ENCODE results near the gene SUGP1. TPM values are rescaled to one million over a fixed set of nuclear protein-coding genes. Genes with fewer than 3 reads are reported as not detected.

The SUGP1 gene
- total RNA-seq, 1 donor from 2014 or later, result 79.8 TPM

GRCh38 chr19:19278315-19278714 is 42.0 kb downstream of the SUGP1 start:
- peaks cover 10% of the 10 kb centered on the region for H3K27me3 Mint-ChIP-seq (ENCODE audit: insufficient read depth)
- H3K9me3 Mint-ChIP-seq, result no peaks in the 10 kb centered on the region
- H3K4me1 Mint-ChIP-seq (ENCODE audit: low read depth), result no peaks in the 10 kb centered on the region
- no peak overlapping the region for H3K4me3 Mint-ChIP-seq
- no peak for DNase-seq (ENCODE audit: low spot score)
- peaks cover 27% of the 10 kb centered on the region for H3K36me3 Mint-ChIP-seq (ENCODE audit: low read depth)
- intact Hi-C loops (cut with micrococcal nuclease), result no loop called here
- no peak overlapping the region for H3K27ac Mint-ChIP-seq

- intact Hi-C loops (cut with micrococcal nuclease), result no loop called here
- peaks cover 30% of the 10 kb centered on the region for H3K36me3 Mint-ChIP-seq (ENCODE audit: low read depth)
- DNase-seq (ENCODE audit: low spot score), result no peak
- H3K9me3 Mint-ChIP-seq, result no peaks in the 10 kb centered on the region
- H3K4me1 Mint-ChIP-seq (ENCODE audit: low read depth), result no peaks in the 10 kb centered on the region
- H3K27me3 Mint-ChIP-seq (ENCODE audit: insufficient read depth), result peaks cover 18% of the 10 kb centered on the region
- no peak overlapping the region for H3K4me3 Mint-ChIP-seq
- no peak overlapping the region for H3K27ac Mint-ChIP-seq
Measured at GRCh38 chr19:19276851-19277250, 43.5 kb downstream of the SUGP1 start.

- no peaks in the 10 kb centered on the region for H3K9me3 Mint-ChIP-seq
- intact Hi-C loops (cut with micrococcal nuclease), result no loop called here
Measured at GRCh38 chr19:19276386-19276785, 43.9 kb downstream of the SUGP1 start.

GRCh38 chr19:19274716-19275565 is 45.4 kb downstream of the SUGP1 start:
- DNase-seq (ENCODE audit: low spot score), result no peak
- no peaks in the 10 kb centered on the region for H3K9me3 Mint-ChIP-seq
- H3K27me3 Mint-ChIP-seq (ENCODE audit: insufficient read depth), result peaks cover 21% of the 10 kb centered on the region
- H3K27ac Mint-ChIP-seq, result no peak overlapping the region
- no peak overlapping the region for H3K4me3 Mint-ChIP-seq
- intact Hi-C loops (cut with micrococcal nuclease), result no loop called here
- H3K4me1 Mint-ChIP-seq (ENCODE audit: low read depth), result no peaks in the 10 kb centered on the region
- peaks cover 21% of the 10 kb centered on the region for H3K36me3 Mint-ChIP-seq (ENCODE audit: low read depth)

More at GRCh38 chr19:19276386-19276785, 43.9 kb downstream of the SUGP1 start:
- Mint-ChIP-seq H3K4me1 (ENCODE audit: low read depth) (no peaks in the 10 kb centered on the region), H3K4me3 (no peak overlapping the region), H3K27me3 (ENCODE audit: insufficient read depth) (peaks cover 20% of the 10 kb centered on the region), H3K27ac (no peak overlapping the region), H3K36me3 (ENCODE audit: low read depth) (peaks cover 27% of the 10 kb centered on the region)
- no peak for DNase-seq (ENCODE audit: low spot score)

- peaks cover 21% of the 10 kb centered on the region for H3K36me3 Mint-ChIP-seq (ENCODE audit: low read depth)
- no peaks in the 10 kb centered on the region for H3K4me1 Mint-ChIP-seq (ENCODE audit: low read depth)
- intact Hi-C loops (cut with micrococcal nuclease), result no loop called here
- DNase-seq (ENCODE audit: low spot score), result no peak
- no peaks in the 10 kb centered on the region for H3K9me3 Mint-ChIP-seq
- peaks cover 21% of the 10 kb centered on the region for H3K27me3 Mint-ChIP-seq (ENCODE audit: insufficient read depth)
- H3K27ac Mint-ChIP-seq, result no peak overlapping the region
- no peak overlapping the region for H3K4me3 Mint-ChIP-seq
Measured at GRCh38 chr19:19274146-19274545, 46.2 kb downstream of the SUGP1 start.

GRCh38 chr19:19271828-19272599 is 48.3 kb downstream of the SUGP1 start:
- Mint-ChIP-seq H3K27me3 (ENCODE audit: insufficient read depth) (peaks cover 24% of the 10 kb centered on the region), H3K36me3 (ENCODE audit: low read depth) (peaks cover 11% of the 10 kb centered on the region), H3K4me1 (ENCODE audit: low read depth) (no peaks in the 10 kb centered on the region), H3K9me3 (no peaks in the 10 kb centered on the region), H3K4me3 (no peak overlapping the region), H3K27ac (no peak overlapping the region)
- intact Hi-C loops (cut with micrococcal nuclease), result no loop called here
- no peak for DNase-seq (ENCODE audit: low spot score)

- no peak for DNase-seq (ENCODE audit: low spot score)
- H3K9me3 Mint-ChIP-seq, result no peaks in the 10 kb centered on the region
- no peak overlapping the region for H3K27ac Mint-ChIP-seq
- intact Hi-C loops (cut with micrococcal nuclease), result no loop called here
- peaks cover 10% of the 10 kb centered on the region for H3K36me3 Mint-ChIP-seq (ENCODE audit: low read depth)
- H3K4me1 Mint-ChIP-seq (ENCODE audit: low read depth), result no peaks in the 10 kb centered on the region
- H3K4me3 Mint-ChIP-seq, result no peak overlapping the region
- peaks cover 25% of the 10 kb centered on the region for H3K27me3 Mint-ChIP-seq (ENCODE audit: insufficient read depth)
Measured at GRCh38 chr19:19270749-19271571, 49.3 kb downstream of the SUGP1 start.

GRCh38 chr19:19269952-19270694 is 50.2 kb downstream of the SUGP1 start:
- H3K27ac Mint-ChIP-seq, result no peak overlapping the region
- H3K27me3 Mint-ChIP-seq (ENCODE audit: insufficient read depth), result peaks cover 31% of the 10 kb centered on the region
- no peaks in the 10 kb centered on the region for H3K4me1 Mint-ChIP-seq (ENCODE audit: low read depth)
- no peak overlapping the region for H3K4me3 Mint-ChIP-seq
- H3K36me3 Mint-ChIP-seq (ENCODE audit: low read depth), result peaks cover 10% of the 10 kb centered on the region
- no peaks in the 10 kb centered on the region for H3K9me3 Mint-ChIP-seq
- intact Hi-C loops (cut with micrococcal nuclease), result no loop called here
- DNase-seq (ENCODE audit: low spot score), result no peak

- Mint-ChIP-seq H3K27me3 (ENCODE audit: insufficient read depth) (peaks cover 30% of the 10 kb centered on the region), H3K4me1 (ENCODE audit: low read depth) (no peaks in the 10 kb centered on the region), H3K9me3 (no peaks in the 10 kb centered on the region), H3K36me3 (ENCODE audit: low read depth) (peaks cover 6% of the 10 kb centered on the region), H3K4me3 (no peak overlapping the region), H3K27ac (no peak overlapping the region)
- no peak for DNase-seq (ENCODE audit: low spot score)
- intact Hi-C loops (cut with micrococcal nuclease), result no loop called here
Measured at GRCh38 chr19:19268453-19269385, 51.6 kb downstream of the SUGP1 start.

- no peak for DNase-seq (ENCODE audit: low spot score)
- Mint-ChIP-seq H3K9me3 (no peaks in the 10 kb centered on the region), H3K27ac (no peak overlapping the region), H3K4me1 (ENCODE audit: low read depth) (no peaks in the 10 kb centered on the region), H3K36me3 (ENCODE audit: low read depth) (peaks cover under 1% of the 10 kb centered on the region), H3K27me3 (ENCODE audit: insufficient read depth) (peaks cover 35% of the 10 kb centered on the region), H3K4me3 (no peak overlapping the region)
- intact Hi-C loops (cut with micrococcal nuclease), result no loop called here
Measured at GRCh38 chr19:19267305-19267704, 53.0 kb downstream of the SUGP1 start.

- peaks cover 1% of the 10 kb centered on the region for H3K36me3 Mint-ChIP-seq (ENCODE audit: low read depth)
- no peak overlapping the region for H3K27ac Mint-ChIP-seq
- intact Hi-C loops (cut with micrococcal nuclease), result no loop called here
- peaks cover 43% of the 10 kb centered on the region for H3K27me3 Mint-ChIP-seq (ENCODE audit: insufficient read depth)
- no peak overlapping the region for H3K4me3 Mint-ChIP-seq
- H3K9me3 Mint-ChIP-seq, result no peaks in the 10 kb centered on the region
- no peak for DNase-seq (ENCODE audit: low spot score)
- no peaks in the 10 kb centered on the region for H3K4me1 Mint-ChIP-seq (ENCODE audit: low read depth)
Measured at GRCh38 chr19:19263886-19264487, 56.3 kb downstream of the SUGP1 start.
